GM18868 (cell line): ENCODE results near the gene SYCE3.

Experiments used
- ATAC-seq: cut with Tn5 transposase; IDR thresholded peaks from one replicate; pipeline ENCODE4 v1.9.1; 2021; ENCODE audit warnings: mild to moderate bottlenecking, moderate library complexity; ENCODE audit not compliant: unreplicated experiment

Gene SYCE3

DNA sequence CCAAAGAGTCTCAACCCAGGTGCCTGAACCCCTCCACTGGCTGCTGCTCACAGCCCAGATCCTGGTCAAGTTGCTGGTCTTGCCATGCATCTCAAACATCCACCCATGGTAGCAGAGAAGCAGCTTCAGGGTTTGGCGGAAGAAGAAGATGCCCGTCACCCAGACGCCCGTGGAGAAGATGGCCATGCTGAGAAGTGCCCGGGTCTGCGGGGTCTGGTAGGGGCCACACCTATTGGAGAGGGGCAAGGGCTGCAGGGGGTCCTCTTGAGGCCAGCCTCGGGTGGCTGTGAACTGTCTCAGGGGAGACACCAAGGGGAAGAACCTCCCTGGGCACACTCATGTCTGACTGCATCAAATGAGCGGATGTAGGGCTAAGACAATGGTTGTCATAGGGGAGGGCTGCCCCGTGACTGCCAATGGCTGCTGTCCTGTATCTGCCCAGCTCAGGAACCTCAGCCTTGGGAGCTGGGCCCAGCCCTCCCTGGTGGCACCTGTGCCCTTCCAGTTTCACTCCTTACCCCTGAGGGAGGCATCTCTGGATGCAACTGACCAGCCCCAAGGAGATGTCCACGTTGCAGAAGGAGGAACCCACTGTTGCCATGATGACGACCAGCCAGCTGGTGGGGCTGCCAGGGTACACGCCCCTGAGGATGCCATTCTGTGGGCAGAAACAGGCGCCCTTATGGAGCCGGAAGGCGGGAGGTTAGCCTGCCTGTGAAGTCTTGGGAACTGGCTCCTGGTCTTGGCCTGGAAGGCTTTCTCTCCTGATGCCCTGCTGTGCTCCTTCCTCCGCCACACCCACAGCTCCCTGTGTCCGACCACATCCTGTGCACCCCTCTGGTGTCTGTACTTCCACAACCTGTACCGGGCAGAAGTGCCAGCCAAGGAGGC, 14.3 kb upstream of the SYCE3 start:
- ATAC-seq, result no peak

DNA sequence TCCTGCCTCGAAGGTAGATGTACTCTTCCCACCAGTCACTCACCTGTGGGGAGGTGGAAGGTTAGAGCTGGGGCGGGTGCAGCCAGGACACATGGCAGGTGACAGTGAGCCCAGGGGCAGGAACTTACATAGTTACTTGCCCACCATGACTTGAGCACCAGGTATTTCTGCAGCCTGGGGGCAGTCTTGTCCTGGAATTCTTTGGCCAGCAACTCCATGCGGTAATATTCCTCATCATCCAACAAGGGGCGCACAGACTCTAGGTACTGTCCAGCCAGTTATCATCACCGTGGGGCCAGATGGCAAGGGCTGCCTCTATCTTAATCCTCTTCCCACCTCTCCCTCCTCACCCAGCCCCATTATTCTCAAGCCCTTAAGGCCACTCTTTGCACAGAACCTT, 13.4 kb upstream of the SYCE3 start:
- ATAC-seq, result no peak

DNA sequence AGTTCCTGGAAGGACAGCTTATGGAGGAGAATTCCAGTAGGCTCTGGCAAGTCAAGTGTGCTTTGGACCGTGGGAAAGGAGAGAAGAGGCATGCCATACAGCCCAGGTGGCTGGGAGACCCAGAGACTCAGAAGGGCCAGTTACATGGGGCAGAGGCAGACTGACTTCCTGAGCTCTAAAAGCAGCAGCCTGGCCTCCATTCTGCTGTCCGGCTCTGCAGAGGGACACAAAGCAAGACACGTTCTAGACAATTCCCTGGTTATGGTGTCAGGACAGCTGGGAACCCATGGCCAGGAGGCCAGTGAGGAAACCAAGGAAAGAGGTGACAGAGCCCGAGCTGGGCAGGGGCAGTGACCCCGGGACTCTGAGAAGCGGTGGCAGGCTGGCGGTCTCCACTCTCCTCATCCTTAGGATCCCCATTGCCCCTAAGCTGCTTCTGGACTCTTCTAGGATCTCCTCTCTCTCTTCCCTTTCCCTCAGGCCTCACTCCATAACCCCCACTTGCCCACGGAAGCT, 12.8 kb upstream of the SYCE3 start:
- ATAC-seq, result no peak

DNA sequence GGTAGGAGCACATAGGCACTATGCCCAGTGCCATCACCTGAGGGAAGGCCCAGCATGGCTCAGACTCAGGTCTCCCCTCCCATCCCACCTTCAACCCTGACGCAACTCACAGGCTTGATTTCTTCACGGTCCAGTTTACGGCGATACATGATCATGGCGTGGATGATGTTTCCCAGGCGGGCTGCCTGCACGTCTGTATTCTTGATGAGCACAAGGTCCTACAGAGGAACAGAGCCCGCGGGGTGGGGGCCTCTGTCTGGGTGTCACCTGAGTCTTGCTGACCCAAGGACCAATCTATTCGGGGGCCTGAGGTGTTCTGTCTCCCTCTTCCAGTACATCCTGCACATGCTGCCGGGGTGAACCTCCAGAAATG, 11.7 kb upstream of the SYCE3 start:
- no peak for ATAC-seq

DNA sequence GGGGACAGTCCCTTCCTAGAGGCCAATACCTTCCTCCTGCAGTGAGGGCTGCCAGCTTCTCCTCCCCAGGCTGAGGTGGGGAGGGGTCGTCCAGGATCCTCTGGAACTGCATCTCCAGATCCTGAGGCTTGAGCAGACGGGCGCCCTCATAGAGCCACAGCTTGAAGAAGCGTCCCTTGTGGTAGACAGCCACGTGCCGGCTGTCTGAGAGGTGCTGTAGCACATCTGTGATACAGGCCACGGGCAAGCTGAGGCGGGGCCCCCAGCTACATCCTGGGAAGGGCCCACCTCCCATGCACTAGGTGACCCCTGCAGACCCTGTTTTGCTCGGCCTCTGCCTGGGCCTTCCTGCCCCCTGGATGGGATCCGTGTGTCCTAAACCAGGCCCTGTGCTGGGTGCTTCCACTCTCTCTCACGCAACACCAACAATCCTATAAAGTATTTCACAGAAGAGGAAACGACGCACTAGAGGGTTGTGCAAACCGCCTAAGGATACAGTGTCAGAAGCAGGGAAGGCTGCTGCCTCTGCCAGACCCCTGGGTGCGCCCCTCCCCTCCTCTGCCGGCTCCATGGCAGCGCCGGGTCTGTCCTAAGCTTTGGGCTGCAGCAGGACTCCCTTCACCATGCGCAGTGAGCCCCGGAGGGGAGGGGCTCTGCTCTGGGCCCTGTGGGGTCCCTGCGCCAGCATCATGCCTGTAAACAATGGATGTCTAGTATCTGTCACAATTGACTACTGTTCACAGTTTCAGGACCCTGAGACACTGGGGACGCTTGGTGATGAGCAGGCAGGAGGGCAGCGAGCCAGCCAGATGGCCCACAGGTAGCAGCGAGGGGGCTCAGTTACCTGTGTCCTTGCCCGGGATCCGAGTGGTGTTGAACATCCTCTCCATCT, 11.0 kb upstream of the SYCE3 start:
- ATAC-seq, result no peak

DNA sequence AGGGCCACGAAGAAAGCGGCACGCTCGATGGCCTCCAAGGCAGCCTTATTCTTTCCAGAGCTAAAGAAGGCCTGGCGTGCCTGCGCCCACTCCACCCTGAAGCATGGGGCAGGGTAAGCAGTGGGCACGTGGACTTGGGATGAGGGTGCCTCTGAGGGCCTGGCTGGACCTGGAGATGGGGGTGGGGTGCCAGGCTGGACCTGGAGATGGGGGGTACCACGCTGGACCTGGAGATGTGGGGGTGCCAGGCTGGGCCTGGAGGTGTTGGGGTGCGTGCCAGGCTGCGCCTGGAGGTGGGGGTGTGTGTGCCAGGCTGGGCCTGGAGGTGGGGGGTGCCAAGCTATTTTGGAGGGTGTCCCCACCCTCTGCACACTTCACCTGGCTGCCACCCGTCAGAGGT, 10.2 kb upstream of the SYCE3 start:
- ATAC-seq, result no peak

DNA sequence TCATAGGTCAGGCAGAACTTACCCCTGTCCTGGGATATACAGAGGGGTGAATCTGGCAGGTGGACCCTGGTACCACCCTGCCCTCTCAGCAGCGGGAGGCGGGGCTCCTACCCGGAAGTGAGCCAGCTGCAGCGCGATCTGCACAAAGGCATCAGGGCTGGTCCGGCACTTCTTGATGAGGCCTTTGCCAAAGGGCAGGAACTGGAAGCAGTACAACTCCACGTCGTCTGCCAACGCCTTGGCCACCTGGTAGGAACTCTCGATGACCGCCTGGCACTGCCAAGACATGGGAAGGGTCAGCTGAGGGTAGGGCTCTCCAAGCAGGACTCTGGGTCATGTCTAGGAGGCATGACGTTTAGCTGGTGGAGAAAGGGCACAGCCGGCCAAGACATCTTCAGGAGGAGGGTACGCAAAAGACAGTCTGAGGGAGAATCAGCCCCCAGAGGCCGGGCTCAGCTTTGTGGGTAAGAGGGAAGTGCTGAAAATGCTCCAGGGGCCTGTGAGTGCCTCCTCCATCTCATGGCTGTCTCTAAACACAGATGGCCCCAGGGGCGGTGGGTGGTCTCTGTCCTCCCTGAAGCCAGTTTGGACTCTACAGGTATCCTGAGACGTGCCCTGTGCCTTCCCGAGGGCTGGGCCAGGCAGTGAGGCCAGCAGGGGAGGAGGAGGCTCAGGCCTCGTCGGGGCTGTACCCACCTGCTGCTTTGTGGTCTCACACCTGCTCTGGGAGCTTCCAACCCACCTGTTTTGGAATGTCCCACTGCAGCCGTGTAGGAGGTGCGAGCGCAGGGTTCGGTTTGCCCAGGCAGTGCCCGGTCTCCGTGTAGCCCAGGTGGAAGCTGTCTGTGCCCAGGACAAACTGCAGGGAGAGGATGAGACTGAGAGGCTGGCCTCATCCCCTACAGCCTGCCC, 8.8 kb upstream of the SYCE3 start:
- ATAC-seq, result no peak

DNA sequence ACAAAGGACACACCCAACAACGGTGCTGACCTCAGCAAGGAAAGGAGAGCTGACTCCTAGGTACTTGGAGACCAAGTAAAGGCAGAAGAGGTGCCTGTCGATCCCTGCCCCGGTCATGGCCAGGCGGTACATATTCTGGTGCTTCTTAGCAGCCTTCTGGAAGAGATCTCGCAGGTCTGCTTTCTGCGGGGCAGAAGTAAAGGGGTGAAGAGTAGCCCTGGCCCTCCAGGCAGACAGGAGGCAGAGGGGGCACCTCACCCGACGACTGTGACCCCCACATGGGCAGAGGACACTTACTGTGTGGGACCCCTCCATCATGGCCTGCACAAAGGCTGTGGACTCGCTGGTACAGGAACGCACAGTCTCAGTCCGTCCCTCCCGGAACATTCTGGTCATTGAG, 8.1 kb upstream of the SYCE3 start:
- no peak for ATAC-seq

DNA sequence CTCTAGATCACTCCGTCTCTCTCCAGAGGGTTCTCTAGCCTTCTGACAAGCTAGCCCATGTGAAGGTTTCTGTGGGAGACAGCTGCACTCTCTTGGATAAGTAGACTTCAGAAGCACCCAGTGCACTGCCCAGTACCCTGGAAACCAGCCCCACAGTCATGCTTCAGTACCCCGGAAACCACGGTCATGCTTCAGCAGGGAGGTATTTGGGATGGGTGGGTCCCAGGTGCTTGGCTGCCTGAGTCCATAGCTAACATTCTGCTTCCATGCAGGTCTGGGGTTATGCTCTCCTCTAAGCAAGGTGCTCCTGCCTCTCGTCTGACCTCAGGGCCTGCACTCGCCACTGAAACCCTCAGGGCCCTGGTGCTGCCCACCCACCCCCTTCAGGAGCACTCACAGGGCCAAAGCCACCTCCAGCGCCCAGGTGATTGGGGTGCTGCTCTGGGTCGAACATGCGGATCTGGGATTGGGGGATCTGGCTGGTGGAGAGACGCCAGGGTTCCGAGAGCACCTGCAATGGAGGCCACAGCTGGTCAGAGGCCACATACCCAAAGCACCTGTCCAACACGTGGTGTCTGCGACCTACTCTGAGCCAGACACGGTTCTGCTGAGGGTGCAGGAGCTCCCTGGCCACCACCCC, 7.3 kb upstream of the SYCE3 start:
- no peak for ATAC-seq

DNA sequence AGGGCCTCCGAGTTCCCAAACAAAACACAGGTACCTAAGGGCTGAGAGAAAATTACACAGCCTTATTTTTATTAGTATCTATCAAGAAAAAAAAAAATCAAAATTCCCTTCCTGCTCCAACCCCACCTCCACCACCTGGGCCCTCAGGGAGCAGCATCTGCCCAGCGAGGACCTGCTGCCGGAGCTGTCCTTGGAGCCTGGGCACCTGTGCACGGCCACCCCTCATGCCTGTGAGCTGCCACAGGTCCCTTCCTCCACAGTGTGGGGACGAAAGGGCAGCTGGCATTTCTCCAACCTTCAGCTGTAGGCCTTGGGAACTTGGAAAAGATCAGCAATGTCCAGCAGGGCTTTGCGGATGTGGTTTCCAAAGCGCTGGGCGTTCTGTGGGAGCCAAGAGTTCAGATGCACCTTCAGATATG, 6.3 kb upstream of the SYCE3 start:
- ATAC-seq, result no peak

DNA sequence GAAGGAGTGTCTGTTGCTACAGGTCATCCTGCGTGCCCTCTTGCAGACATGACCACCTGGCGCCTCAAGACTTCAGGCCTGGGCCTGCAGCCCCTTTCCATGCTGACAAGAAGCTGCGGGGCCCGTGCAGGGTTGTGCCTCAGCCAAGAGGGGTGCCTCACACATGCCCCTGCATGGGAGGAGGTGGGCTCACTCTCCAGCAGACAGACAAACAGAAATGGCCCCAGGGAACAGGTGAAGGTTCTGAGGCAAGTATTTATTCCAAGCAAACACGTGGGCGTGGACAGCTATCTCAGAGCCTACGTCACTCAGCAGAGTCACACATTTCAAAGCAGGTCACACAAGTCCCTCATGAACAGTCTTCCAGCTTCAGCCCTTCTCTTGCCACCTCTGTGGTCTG, 5.9 kb upstream of the SYCE3 start:
- ATAC-seq, result no peak

DNA sequence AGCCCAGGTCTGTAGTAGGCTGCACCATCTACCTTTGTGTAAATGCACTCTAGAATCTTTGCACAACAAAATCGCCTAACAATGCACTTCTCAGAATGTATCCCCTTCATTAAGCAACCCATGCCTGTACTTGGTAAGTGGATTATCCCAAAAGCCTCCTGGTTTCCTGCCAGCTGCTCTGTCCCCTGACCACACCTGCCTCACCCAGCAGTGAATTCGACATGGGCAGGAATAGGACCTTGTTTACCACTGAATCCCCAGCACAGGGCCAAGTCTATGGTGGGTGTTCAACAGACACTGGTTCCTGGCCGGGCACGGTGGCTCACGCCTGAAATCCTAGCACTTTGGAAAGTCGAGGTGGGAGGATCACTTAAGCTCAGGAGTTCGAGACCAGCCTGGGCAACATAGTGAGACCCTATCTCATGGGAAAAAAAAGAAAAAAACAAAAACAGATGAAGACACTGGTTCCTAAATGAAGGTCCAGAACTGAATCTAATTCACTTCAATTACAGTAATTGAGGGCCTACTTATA, 5.1 kb upstream of the SYCE3 start:
- ATAC-seq, result no peak

DNA sequence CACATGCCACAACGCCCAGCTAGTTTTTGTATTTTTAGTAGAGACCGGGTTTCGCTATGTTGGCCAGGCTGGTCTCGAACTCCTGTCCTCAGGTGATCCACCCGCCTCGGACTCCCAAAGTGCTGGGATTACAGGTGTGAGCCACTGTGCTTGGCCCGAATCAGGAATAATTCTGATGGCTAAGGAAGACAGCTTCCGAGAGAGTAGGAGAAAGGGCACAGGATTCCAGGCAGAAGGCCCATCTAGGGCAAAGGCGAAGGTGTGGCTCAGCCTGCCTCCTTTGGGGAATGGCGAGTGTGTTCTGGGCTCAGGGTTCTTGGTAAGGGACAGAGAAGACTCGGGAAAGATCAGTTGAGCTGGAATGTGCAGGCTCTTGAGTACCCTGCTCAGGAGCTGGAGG, 1.6 kb upstream of the SYCE3 start:
- no peak for ATAC-seq

DNA sequence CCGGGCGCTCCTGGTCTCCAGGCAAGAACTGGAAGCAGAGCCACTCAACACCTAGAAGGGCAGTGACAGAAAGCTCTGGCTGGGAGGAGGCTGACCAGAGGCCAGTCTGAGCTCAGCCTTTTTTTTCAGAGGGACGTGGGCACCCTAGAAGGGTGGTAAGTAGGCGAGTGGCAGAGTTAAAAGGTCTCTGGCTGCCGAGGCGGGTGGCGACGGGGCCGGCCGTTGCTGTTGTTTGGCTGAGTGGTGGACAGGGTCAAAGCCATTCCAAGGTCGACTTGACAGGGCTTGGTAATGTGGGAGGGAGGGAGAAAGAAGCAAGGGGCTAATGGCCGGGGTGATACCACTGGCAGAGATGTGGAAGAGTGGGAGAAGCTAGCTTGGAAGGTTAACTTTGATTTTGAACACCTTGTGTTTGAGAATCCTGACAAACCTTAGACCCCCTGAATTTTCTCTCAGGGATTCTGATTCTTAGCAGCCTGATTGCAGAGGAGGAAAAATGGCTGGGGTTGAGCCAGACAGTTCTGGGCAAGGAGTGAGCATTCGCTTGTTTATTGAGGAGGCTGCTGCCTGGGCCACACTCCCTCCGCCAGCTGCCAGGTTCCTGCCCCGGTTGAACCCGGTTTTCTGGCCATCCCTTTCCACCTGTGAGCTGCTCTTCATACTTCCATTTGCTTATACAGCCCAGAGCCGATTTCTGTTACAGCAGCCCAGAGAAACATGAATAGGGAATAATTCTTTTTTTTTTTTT, 868 bp upstream of the SYCE3 start:
- ATAC-seq, result no peak

DNA sequence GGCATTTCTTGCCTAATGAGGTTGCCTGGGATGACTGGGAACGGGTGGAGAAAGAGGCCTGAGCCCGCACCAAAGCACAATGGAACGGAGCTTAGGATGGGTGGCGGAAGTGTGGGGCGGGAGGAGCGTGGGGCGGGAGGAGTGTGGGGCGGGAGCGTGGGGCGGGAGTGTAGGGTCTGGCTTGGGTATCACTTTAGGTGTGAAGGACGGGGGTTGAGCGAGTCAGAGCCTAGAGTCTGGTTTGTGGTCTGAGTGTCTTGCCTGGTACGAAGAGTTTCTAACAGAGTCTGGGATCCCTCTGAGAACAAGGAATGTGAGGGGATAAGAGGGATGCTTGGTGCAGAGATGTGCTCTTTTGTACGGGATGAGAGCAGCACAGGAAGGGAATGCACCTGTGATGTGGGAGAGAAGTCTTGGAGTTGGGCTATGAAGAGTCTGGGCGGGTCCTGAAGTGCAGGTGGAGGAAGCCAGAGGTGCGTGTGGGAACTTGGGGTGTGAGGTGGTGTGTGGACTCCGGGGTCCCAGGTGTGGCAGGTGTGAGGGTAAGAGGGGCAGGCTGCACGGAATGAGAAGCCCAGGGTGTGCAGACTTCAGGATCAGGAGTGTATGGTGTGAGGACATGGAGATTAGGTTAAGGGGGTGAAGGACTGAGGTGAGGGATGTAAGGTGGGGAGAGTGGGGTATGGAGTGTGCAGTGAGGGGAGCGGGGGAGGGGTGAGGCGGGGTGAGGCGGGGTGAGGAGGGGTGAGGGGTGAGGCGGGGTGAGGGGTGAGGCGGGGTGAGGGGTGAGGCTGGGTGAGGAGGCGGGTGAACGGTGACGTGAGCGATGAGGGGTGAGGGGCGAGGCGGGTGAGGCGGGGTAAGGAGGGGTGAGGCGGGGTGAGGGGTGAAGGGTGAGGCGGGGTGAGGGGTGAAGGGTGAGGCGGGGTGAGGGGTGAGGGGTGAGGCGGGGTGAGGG, 1.0 kb downstream of the SYCE3 start:
- no peak for ATAC-seq

DNA sequence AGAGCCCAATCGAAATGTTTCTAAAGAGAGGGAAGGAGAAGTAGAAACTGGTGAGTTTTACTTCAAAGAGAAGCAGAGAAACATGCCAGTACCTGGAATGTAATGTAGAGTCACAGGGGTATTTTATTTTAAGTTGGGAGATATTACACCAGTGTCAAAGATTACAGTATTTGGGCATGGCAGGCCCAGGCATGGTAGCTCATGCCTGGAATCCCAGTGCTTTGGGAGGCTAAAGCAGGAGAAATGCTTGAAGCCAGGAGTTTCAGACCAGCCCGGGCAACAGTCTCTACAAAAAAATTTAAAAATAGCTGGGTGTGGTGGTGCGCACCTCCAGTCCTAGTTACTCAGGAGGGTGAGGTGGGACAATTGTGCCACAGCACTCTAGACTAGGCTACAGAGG, 2.7 kb downstream of the SYCE3 start:
- no peak for ATAC-seq

DNA sequence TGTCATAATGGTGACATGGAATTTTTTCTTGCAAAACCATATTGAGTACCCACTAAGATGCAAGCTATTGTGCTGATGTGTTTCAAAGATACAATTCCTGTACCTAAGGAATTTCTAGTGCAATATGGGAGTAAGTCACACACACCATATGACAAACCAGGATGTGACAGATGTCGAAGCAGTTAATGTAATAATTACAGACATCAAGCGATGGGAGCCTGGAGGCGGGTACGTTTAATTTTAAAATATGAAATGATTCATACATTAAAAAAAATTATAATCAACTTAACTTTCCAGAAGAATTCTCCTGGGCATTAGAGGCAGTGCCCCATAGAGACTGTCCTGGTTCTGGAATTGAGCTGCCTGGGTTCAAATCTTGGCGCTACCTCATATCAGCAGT, 6.0 kb downstream of the SYCE3 start:
- no peak for ATAC-seq

DNA sequence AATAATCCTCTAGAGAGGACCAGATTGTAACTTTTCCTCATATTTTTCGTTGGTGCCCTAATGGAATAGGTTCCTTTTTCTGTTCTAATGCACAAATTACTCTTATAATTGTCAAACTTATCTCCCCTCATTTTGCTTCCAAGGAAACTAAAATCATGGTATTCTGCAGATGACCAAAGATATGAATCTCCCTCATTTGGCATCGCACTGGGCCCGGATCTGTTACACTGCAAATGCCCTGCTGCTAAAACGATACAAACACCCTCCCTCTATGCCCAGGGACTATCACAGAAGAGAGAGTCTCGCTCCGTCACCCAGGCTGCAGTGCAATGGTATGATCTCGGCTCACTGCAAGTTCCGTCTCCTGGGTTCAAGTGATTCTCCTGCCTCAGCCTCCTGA, 9.4 kb downstream of the SYCE3 start:
- no peak for ATAC-seq
